Trophoblast cell (in vitro differentiated cells and primary cell): ENCODE measurements around the gene OGFR.

Source experiments
- DNase-seq, 2 donors: peaks; one replicate each; pipeline ENCODE4 v3.0.0-alpha.2; 2016
- H2AFZ ChIP-seq: 2 replicates; pipeline ENCODE4 v1.6.1; 2013; ENCODE audit warnings: low read length, moderate library complexity, mild to moderate bottlenecking; ENCODE audit not compliant: insufficient read depth, poor library complexity
- H2AK5ac ChIP-seq: 2 replicates; pipeline ENCODE4 v1.6.1; 2013; ENCODE audit warnings: mild to moderate bottlenecking, low read length
- H2BK120ac ChIP-seq: 2 replicates; pipeline ENCODE4 v1.6.1; 2013; ENCODE audit warnings: low read length, mild to moderate bottlenecking, moderate library complexity; ENCODE audit not compliant: insufficient read depth, poor library complexity
- H2BK12ac ChIP-seq: 2 replicates; pipeline ENCODE4 v1.6.1; 2013; ENCODE audit warnings: mild to moderate bottlenecking, low read length, moderate library complexity
- H2BK5ac ChIP-seq: 2 replicates; pipeline ENCODE4 v1.6.1; 2013; ENCODE audit warnings: low read length, low read depth, moderate library complexity, mild to moderate bottlenecking; ENCODE audit not compliant: poor library complexity
- H3K14ac ChIP-seq: 2 replicates; pipeline ENCODE4 v1.6.1; 2013; ENCODE audit warnings: mild to moderate bottlenecking, low read length
- H3K18ac ChIP-seq: 2 replicates; pipeline ENCODE4 v1.6.1; 2013; ENCODE audit warnings: mild to moderate bottlenecking, low read length
- H3K23ac ChIP-seq: 2 replicates; pipeline ENCODE4 v1.6.1; 2013; ENCODE audit warnings: low read length
- H3K27ac ChIP-seq: 2 replicates; pipeline ENCODE4 v1.5.1; 2013; ENCODE audit warnings: low read depth, mild to moderate bottlenecking, inconsistent platforms, low read length, moderate library complexity
- H3K27me3 ChIP-seq: 2 replicates; pipeline ENCODE4 v1.6.1; 2013; ENCODE audit warnings: inconsistent platforms, mild to moderate bottlenecking, low read length, moderate library complexity; ENCODE audit not compliant: insufficient read depth
- H3K36me3 ChIP-seq, 2 experiments: 1 replicate in 1 of 2; 2 replicates in 1 of 2; pipeline ENCODE4 v1.6.1; 2013; ENCODE audit warnings: low read length in 2 of 2, mild to moderate bottlenecking in 2 of 2, moderate library complexity in 1 of 2; ENCODE audit not compliant: insufficient read depth in 2 of 2, control insufficient read depth in 1 of 2
- H3K4ac ChIP-seq: 2 replicates; pipeline ENCODE4 v1.6.1; 2013; ENCODE audit warnings: low read depth, mild to moderate bottlenecking, low read length, moderate library complexity
- H3K4me1 ChIP-seq, 2 experiments: 1 replicate in 1 of 2; 2 replicates in 1 of 2; pipeline ENCODE4 v1.6.1; 2013; ENCODE audit warnings: low read length in 2 of 2, mild to moderate bottlenecking in 2 of 2, moderate library complexity in 1 of 2; ENCODE audit not compliant: insufficient read depth in 2 of 2, control insufficient read depth in 1 of 2
- H3K4me2 ChIP-seq: 2 replicates; pipeline ENCODE4 v1.6.1; 2013; ENCODE audit warnings: inconsistent platforms, mild to moderate bottlenecking, low read length, moderate library complexity
- H3K4me3 ChIP-seq: 2 replicates; pipeline ENCODE4 v1.5.1; 2013; ENCODE audit warnings: mild to moderate bottlenecking, low read depth, low read length, inconsistent platforms
- H3K79me1 ChIP-seq: one replicate; pipeline ENCODE4 v1.6.1; 2013; ENCODE audit warnings: low read length
- H3K79me2 ChIP-seq: 2 replicates; pipeline ENCODE4 v1.6.1; 2013; ENCODE audit warnings: low read length, mild to moderate bottlenecking; ENCODE audit not compliant: control insufficient read depth, insufficient read depth, poor library complexity
- H3K9ac ChIP-seq: 2 replicates; pipeline ENCODE4 v1.6.1; 2013; ENCODE audit warnings: mild to moderate bottlenecking, low read length
- H3K9me3 ChIP-seq: 2 replicates; pipeline ENCODE4 v1.6.1; 2013; ENCODE audit warnings: low read depth, mild to moderate bottlenecking, control low read depth, inconsistent platforms, low read length; ENCODE audit not compliant: insufficient read depth
- H4K12ac ChIP-seq: 2 replicates; pipeline ENCODE4 v1.6.1; 2013; ENCODE audit warnings: low read depth, mild to moderate bottlenecking, low read length, moderate library complexity
- H4K8ac ChIP-seq: 2 replicates; pipeline ENCODE4 v1.6.1; 2013; ENCODE audit warnings: low read depth, mild to moderate bottlenecking, low read length, moderate library complexity
- H4K91ac ChIP-seq: one replicate; pipeline ENCODE4 v1.6.1; 2013; ENCODE audit warnings: low read depth, mild to moderate bottlenecking, low read length, moderate library complexity
- WGBS: extraction: QIAGEN DNeasy Blood & Tissue Kit; methylation state at CpG from one replicate; pipeline ENCODE4 v1.1.7; 2013; ENCODE audit warnings: missing lambda C conversion rate; ENCODE audit not compliant: insufficient read length, insufficient coverage; ENCODE audit errors: extremely low coverage; 5-methylcytosine and 5-hydroxymethylcytosine counted together

Gene OGFR

DNA sequence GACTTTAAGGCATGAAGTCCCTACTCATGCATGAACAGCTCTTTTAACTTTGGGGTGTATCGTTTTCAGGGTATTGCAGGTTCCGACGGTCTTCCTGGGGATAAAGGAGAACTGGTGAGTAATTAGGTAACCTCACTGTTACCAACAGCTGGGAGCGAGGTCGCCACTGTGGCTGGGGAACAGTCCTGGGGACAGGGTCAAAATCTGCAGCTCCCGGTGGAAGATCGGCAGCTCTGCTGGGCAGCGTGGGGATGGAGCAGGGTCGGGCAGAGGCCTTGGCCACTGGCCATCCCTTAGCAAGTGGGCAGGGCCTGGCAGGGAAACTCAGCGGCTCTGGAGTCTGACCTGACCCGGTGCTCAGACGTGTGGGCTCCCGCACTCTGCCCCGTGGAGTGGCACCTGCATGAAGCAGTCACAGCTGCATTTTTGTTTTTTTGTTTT, 28.3 kb downstream of the OGFR start:
- Histone ChIP-seq H3K79me1 (no peaks in the 10 kb centered on the region), H3K79me2 (no peaks in the 10 kb centered on the region), H2BK5ac (no peak overlapping the region), H2BK120ac (no peak overlapping the region), H2AK5ac (no peak overlapping the region), H4K12ac (no peak overlapping the region), H3K4me3 (no peak overlapping the region), H3K18ac (no peak overlapping the region), H2BK12ac (no peak overlapping the region), H3K27ac (no peak overlapping the region), H3K36me3 (peaks cover 61 to 62% of the 10 kb centered on the region in 2 experiments), H4K91ac (no peak overlapping the region), H3K4ac (no peak overlapping the region), H4K8ac (no peak overlapping the region), H3K4me1 (peaks cover 6 to 12% of the 10 kb centered on the region in 2 experiments), H3K9ac (no peak overlapping the region), H2AFZ (no peak overlapping the region), H3K23ac (no peak overlapping the region), H3K9me3 (no peaks in the 10 kb centered on the region), H3K14ac (no peak overlapping the region), H3K27me3 (no peaks in the 10 kb centered on the region), H3K4me2 (no peak overlapping the region)
- DNase-seq, result peak in 1 of 2 donors; percentile 25
- WGBS, result no CpG with 5 or more reads among the region's 14 CpGs

DNA sequence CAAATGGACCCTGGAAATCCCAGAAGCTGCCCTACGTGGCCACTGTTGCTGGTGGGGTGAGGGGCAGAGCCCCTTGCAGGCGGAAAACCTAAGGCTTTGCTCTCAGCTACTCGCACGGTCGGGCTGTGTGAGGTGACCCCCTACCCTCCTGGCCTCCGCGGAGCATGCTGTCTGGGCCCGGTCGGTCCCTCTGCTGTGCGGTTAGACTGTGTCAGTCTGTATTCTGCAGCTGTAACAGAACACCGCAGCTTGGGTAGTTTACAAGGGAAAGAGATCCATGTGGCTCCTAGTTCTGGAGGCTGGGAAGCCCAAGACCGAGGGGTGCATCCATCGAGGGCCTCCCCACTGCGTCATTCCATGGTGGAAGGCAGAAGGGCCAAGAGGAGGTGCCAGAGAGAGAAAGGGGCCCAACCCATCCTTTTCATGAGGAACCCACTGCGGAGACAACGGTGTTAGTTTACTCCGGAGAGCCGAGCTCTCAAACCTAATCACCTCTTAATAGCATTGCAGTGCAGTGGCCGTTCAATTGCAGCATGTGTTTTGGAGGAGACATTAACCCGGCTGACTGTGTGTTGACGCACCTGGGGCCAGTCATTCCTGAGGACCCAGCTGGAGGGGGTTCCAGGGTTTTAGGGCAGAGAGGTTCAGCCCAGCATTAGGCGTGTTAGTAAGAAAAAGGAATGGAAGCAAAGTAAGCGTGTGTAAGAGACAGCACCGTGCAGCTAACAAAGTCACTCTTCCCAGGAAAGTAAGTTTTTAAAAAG, 30.5 kb downstream of the OGFR start:
- H3K18ac ChIP-seq, result no peak overlapping the region

DNA sequence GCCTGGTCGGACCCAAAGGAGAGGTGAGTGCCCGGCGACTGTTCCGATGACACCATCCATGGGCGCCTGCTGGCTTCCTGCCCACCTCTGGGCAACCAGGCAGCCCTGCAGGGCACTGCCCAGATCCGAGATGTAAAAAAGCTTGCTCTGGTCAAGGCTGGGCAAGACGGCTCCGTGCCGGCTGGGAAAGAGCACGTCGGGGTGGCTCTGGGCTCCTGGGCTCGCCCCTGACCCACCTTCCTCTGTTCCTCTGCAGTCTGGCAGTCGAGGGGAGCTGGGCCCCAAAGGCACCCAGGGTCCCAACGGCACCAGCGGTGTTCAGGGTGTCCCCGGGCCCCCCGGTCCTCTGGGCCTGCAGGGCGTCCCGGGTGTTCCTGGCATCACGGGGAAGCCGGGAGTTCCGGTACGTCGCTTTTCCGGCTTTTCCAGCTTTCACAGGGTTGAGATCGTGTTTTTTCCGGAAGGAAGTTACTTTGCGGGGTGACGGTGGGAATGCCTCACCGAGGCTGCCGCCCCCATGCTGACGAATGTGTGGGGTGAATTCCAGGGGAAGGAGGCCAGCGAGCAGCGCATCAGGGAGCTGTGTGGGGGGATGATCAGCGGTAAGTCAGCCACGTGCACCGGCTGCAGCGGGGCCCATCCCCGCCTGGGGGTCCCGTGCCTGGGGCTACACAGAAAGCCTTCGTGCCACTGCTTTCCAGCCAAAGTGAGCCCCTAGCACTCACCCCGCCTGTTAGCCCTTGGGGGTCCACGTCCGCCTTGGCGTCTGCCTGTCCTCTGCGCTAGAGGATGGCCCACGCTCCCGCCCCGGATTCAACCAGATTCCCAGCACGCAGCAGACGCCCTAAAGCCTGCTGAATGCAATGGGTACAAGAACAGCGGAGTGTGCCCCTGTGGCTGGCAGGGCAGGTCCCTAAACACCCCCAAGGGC, 31.6 kb downstream of the OGFR start:
- no peak overlapping the region for H3K27ac ChIP-seq
- H2BK120ac ChIP-seq, result no peak overlapping the region
- H4K91ac ChIP-seq, result no peak overlapping the region
- peak in 1 of 2 donors; percentile 19 for DNase-seq
- no peaks in the 10 kb centered on the region for H3K27me3 ChIP-seq
- peaks cover 5 to 7% of the 10 kb centered on the region in 2 experiments for H3K4me1 ChIP-seq
- H3K4me3 ChIP-seq, result no peak overlapping the region
- H2BK12ac ChIP-seq, result no peak overlapping the region
- no peaks in the 10 kb centered on the region for H3K79me1 ChIP-seq
- H2AFZ ChIP-seq, result no peak overlapping the region
- no peak overlapping the region for H3K18ac ChIP-seq
- no peak overlapping the region for H3K9ac ChIP-seq
- no peak overlapping the region for H4K12ac ChIP-seq
- H2BK5ac ChIP-seq, result no peak overlapping the region
- no peak overlapping the region for H3K14ac ChIP-seq
- H3K4ac ChIP-seq, result no peak overlapping the region
- no peak overlapping the region for H2AK5ac ChIP-seq
- H4K8ac ChIP-seq, result no peak overlapping the region
- H3K36me3 ChIP-seq, result peaks cover 55% of the 10 kb centered on the region in 2 experiments
- H3K23ac ChIP-seq, result no peak overlapping the region
- no peaks in the 10 kb centered on the region for H3K9me3 ChIP-seq
- no peaks in the 10 kb centered on the region for H3K79me2 ChIP-seq
- WGBS, result no CpG with 5 or more reads among the region's 52 CpGs
- H3K4me2 ChIP-seq, result no peak overlapping the region

More for the DNA sequence above, 30.5 kb downstream of the OGFR start:
- Histone ChIP-seq H3K14ac (no peak overlapping the region), H3K23ac (no peak overlapping the region), H4K8ac (no peak overlapping the region), H3K4me1 (peaks cover 6 to 12% of the 10 kb centered on the region in 2 experiments), H3K79me2 (no peaks in the 10 kb centered on the region), H2AFZ (no peak overlapping the region), H3K4me3 (no peak overlapping the region), H3K27ac (no peak overlapping the region), H3K36me3 (peaks cover 55 to 57% of the 10 kb centered on the region in 2 experiments), H3K79me1 (no peaks in the 10 kb centered on the region), H3K4ac (no peak overlapping the region), H2BK5ac (no peak overlapping the region), H3K9ac (no peak overlapping the region), H3K27me3 (no peaks in the 10 kb centered on the region), H2BK12ac (no peak overlapping the region), H2AK5ac (no peak overlapping the region), H3K9me3 (no peaks in the 10 kb centered on the region), H4K91ac (no peak overlapping the region), H3K4me2 (no peak overlapping the region), H2BK120ac (no peak overlapping the region), H4K12ac (no peak overlapping the region)
- no CpG with 5 or more reads among the region's 24 CpGs for WGBS
- no peak for DNase-seq

DNA sequence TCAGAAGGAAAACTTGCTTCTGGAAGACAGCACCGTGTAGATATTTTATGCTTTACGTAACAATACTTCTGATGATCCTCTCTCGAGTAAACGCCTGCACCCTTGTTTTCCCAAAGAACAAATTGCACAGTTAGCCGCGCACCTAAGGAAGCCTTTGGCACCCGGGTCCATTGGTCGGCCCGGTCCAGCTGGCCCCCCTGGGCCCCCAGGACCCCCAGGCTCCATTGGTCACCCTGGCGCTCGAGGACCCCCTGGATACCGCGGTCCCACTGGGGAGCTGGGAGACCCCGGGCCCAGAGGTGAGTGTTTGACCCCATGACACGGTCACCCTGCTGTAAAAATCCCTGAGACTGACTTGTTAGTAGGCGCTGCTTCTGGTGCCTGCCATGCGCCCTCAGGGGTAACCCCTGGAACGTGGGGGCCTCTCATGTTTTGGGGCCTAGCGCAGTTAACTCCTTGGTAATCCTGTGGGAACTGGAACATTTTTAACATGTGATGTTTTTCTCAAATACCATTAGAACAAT, 32.4 kb downstream of the OGFR start:
- Histone ChIP-seq H2AFZ (no peak overlapping the region), H3K14ac (no peak overlapping the region), H3K4ac (no peak overlapping the region), H3K9ac (no peak overlapping the region), H3K27me3 (no peaks in the 10 kb centered on the region), H3K36me3 (peaks cover 49 to 51% of the 10 kb centered on the region in 2 experiments), H4K91ac (no peak overlapping the region), H3K4me3 (no peak overlapping the region), H3K23ac (no peak overlapping the region), H2BK120ac (no peak overlapping the region), H3K4me2 (no peak overlapping the region), H2BK5ac (no peak overlapping the region), H3K18ac (no peak overlapping the region), H4K8ac (no peak overlapping the region), H2AK5ac (no peak overlapping the region), H3K4me1 (peaks cover 3 to 5% of the 10 kb centered on the region in 2 experiments), H3K27ac (no peak overlapping the region), H3K79me1 (no peaks in the 10 kb centered on the region), H2BK12ac (no peak overlapping the region), H4K12ac (no peak overlapping the region), H3K9me3 (no peaks in the 10 kb centered on the region), H3K79me2 (no peaks in the 10 kb centered on the region)
- WGBS, result no CpG with 5 or more reads among the region's 19 CpGs
- no peak for DNase-seq
